Activated CD4-positive, alpha-beta T cell treated with anti-CD3 and anti-CD28 coated beads for 24 hours (primary cell): ENCODE measurements around the gene ETV6.

Experiments
- DNase-seq, 2 donors: peaks; one replicate each; pipeline ENCODE4 v3.0.0-alpha.2; 2020; ENCODE audit warnings: low read depth in 2 of 2

The ETV6 gene

GRCh38 chr12:11827091-11828061, 177.9 kb downstream of the ETV6 start:
- DNase-seq, result no peak

- no peak for DNase-seq
Observed at GRCh38 chr12:11829764-11830194, 180.3 kb downstream of the ETV6 start.

GRCh38 chr12:11830307-11830801, 180.9 kb downstream of the ETV6 start:
- DNase-seq, result no peak

- DNase-seq, result no peak
Observed at GRCh38 chr12:11832093-11832492, 182.6 kb downstream of the ETV6 start.

- DNase-seq, result no peak
Observed at GRCh38 chr12:11833174-11833895, 183.9 kb downstream of the ETV6 start.

GRCh38 chr12:11834104-11834812, 184.8 kb downstream of the ETV6 start:
- DNase-seq, result no peak

- no peak for DNase-seq
Observed at GRCh38 chr12:11834931-11835330, 185.5 kb downstream of the ETV6 start.

- DNase-seq, result peak; percentile 47 to 62
Observed at GRCh38 chr12:11836282-11837151, 187.0 kb downstream of the ETV6 start.

- DNase-seq, result no peak
Observed at GRCh38 chr12:11837216-11837934, 187.9 kb downstream of the ETV6 start.

GRCh38 chr12:11838403-11838802, 188.9 kb downstream of the ETV6 start:
- no peak for DNase-seq

- DNase-seq, result no peak
Observed at GRCh38 chr12:11839091-11839641, 189.7 kb downstream of the ETV6 start.

GRCh38 chr12:11840366-11840765, 190.9 kb downstream of the ETV6 start:
- DNase-seq, result no peak

GRCh38 chr12:11846488-11846887, 197.0 kb downstream of the ETV6 start:
- no peak for DNase-seq

GRCh38 chr12:11847539-11847938, 198.1 kb downstream of the ETV6 start:
- no peak for DNase-seq

GRCh38 chr12:11849757-11850504, 200.5 kb downstream of the ETV6 start:
- DNase-seq, result no peak

GRCh38 chr12:11853126-11853525, 203.7 kb downstream of the ETV6 start:
- no peak for DNase-seq

- DNase-seq, result no peak
Observed at GRCh38 chr12:11854011-11854499, 204.6 kb downstream of the ETV6 start.

GRCh38 chr12:11855983-11856374, 206.5 kb downstream of the ETV6 start:
- DNase-seq, result no peak

- no peak for DNase-seq
Observed at GRCh38 chr12:11856971-11857370, 207.5 kb downstream of the ETV6 start.
